ENCODE results near the gene NEK3. TPM values are rescaled to one million over a fixed set of nuclear protein-coding genes. Genes with fewer than 3 reads are reported as not detected.

The NEK3 gene
- total and polyA plus RNA-seq, 2 donors (not counting 1 experiment from before 2014, with no cell fraction given): 12.7 to 20.8 TPM

GRCh38 chr13:52127378-52127777 is 32.0 kb downstream of the NEK3 start:
- H3K4me2 ChIP-seq (ENCODE audit: extremely low read depth, insufficient read depth, low read length): peak overlapping the region; percentile 61
- no peak overlapping the region for H3K9ac ChIP-seq (ENCODE audit: insufficient read depth, low read length)
- H3K4me1 ChIP-seq (ENCODE audit: control insufficient read depth, extremely low read depth, insufficient read depth, low read length): peaks cover 3% of the 10 kb centered on the region
- no peak overlapping the region for H3K27ac ChIP-seq (ENCODE audit: insufficient read depth, low read length)
- TF ChIP-seq, protein P1, sequence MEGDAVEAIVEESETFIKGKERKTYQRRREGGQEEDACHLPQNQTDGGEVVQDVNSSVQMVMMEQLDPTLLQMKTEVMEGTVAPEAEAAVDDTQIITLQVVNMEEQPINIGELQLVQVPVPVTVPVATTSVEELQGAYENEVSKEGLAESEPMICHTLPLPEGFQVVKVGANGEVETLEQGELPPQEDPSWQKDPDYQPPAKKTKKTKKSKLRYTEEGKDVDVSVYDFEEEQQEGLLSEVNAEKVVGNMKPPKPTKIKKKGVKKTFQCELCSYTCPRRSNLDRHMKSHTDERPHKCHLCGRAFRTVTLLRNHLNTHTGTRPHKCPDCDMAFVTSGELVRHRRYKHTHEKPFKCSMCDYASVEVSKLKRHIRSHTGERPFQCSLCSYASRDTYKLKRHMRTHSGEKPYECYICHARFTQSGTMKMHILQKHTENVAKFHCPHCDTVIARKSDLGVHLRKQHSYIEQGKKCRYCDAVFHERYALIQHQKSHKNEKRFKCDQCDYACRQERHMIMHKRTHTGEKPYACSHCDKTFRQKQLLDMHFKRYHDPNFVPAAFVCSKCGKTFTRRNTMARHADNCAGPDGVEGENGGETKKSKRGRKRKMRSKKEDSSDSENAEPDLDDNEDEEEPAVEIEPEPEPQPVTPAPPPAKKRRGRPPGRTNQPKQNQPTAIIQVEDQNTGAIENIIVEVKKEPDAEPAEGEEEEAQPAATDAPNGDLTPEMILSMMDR (conservative IDR thresholded peaks at IDR 0.05 in 1 of 2, IDR thresholded peaks at IDR 0.05 in 1 of 2; ENCODE audit: low read depth in 1 of 2, low read length in 2 of 2): no peak
- TF ChIP-seq EZH2 (IDR thresholded peaks at IDR 0.05; ENCODE audit: low read length, missing control alignments): no peak
- no peak overlapping the region for H3K4me3 ChIP-seq (replicated peaks in 1 of 4; ENCODE audit: control extremely low read depth in 1 of 4, insufficient read depth in 1 of 4, low read depth in 3 of 4, low read length in 4 of 4)
- no peaks in the 10 kb centered on the region for H3K27me3 ChIP-seq (ENCODE audit: control insufficient read depth, insufficient read depth, low read length)
- H3K79me2 ChIP-seq (ENCODE audit: control insufficient read depth, insufficient read depth, low read length): no peaks in the 10 kb centered on the region
- H2AFZ ChIP-seq (ENCODE audit: low read length): no peak overlapping the region
- H4K20me1 ChIP-seq (ENCODE audit: control insufficient read depth, extremely low read depth, insufficient read depth, low read length): no peaks in the 10 kb centered on the region
- no peaks in the 10 kb centered on the region for H3K9me3 ChIP-seq (ENCODE audit: control insufficient read depth, insufficient read depth, low read depth, low read length)
- no peaks in the 10 kb centered on the region for H3K36me3 ChIP-seq (ENCODE audit: control insufficient read depth, insufficient read depth, low read length)
- DNase-seq (ENCODE audit: low read depth in 2 of 2): peak in 1 of 2 donors; percentile 94

- no peaks in the 10 kb centered on the region for H3K79me2 ChIP-seq (ENCODE audit: control insufficient read depth, insufficient read depth, low read length)
- no peaks in the 10 kb centered on the region for H4K20me1 ChIP-seq (ENCODE audit: control insufficient read depth, extremely low read depth, insufficient read depth, low read length)
- no peak for DNase-seq (ENCODE audit: low read depth in 2 of 2)
- H3K4me1 ChIP-seq (ENCODE audit: control insufficient read depth, extremely low read depth, insufficient read depth, low read length): peaks cover 3% of the 10 kb centered on the region
- no peaks in the 10 kb centered on the region for H3K27me3 ChIP-seq (ENCODE audit: control insufficient read depth, insufficient read depth, low read length)
- TF ChIP-seq, protein P1 (conservative IDR thresholded peaks at IDR 0.05 in 1 of 2, IDR thresholded peaks at IDR 0.05 in 1 of 2; ENCODE audit: low read depth in 1 of 2, low read length in 2 of 2): no peak
- no peak for TF ChIP-seq EZH2 (IDR thresholded peaks at IDR 0.05; ENCODE audit: low read length, missing control alignments)
- no peak overlapping the region for H3K4me3 ChIP-seq (replicated peaks in 1 of 4; ENCODE audit: control extremely low read depth in 1 of 4, insufficient read depth in 1 of 4, low read depth in 3 of 4, low read length in 4 of 4)
- H2AFZ ChIP-seq (ENCODE audit: low read length): no peak overlapping the region
- H3K27ac ChIP-seq (ENCODE audit: insufficient read depth, low read length): no peak overlapping the region
- no peak overlapping the region for H3K9ac ChIP-seq (ENCODE audit: insufficient read depth, low read length)
- H3K9me3 ChIP-seq (ENCODE audit: control insufficient read depth, insufficient read depth, low read depth, low read length): no peaks in the 10 kb centered on the region
- no peaks in the 10 kb centered on the region for H3K36me3 ChIP-seq (ENCODE audit: control insufficient read depth, insufficient read depth, low read length)
- H3K4me2 ChIP-seq (ENCODE audit: extremely low read depth, insufficient read depth, low read length): no peak overlapping the region
These were observed 33.9 kb downstream of the NEK3 start for GRCh38 chr13:52125547-52125946.

DNA sequence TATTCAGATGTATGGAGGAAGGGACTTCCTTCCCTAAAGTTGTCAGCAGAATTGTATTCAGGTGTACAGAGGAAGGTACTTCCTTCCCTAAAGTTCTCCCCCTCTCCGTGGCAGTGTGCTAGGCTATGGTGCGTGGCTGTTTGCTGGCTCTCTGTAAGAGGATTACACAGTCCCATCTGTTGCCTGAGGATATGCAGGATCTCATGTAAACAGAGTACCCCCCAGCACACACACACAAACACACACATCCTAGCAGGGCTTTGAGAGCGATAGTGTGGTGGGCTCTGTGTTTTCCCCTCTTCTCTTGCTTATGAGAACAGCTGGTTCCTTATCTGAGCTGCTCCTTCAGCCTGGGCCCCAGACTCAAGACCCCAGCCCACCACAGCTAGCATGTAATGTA is 40.8 kb downstream of the NEK3 start:
- no peaks in the 10 kb centered on the region for H3K36me3 ChIP-seq (ENCODE audit: control insufficient read depth, insufficient read depth, low read length)
- TF ChIP-seq EZH2 (IDR thresholded peaks at IDR 0.05; ENCODE audit: low read length, missing control alignments): no peak
- TF ChIP-seq, protein P1 (conservative IDR thresholded peaks at IDR 0.05 in 1 of 2, IDR thresholded peaks at IDR 0.05 in 1 of 2; ENCODE audit: low read depth in 1 of 2, low read length in 2 of 2): no peak
- H2AFZ ChIP-seq (ENCODE audit: low read length): no peak overlapping the region
- H4K20me1 ChIP-seq (ENCODE audit: control insufficient read depth, extremely low read depth, insufficient read depth, low read length): no peaks in the 10 kb centered on the region
- H3K9me3 ChIP-seq (ENCODE audit: control insufficient read depth, insufficient read depth, low read depth, low read length): no peaks in the 10 kb centered on the region
- no peak overlapping the region for H3K27ac ChIP-seq (ENCODE audit: insufficient read depth, low read length)
- H3K79me2 ChIP-seq (ENCODE audit: control insufficient read depth, insufficient read depth, low read length): no peaks in the 10 kb centered on the region
- no peaks in the 10 kb centered on the region for H3K4me1 ChIP-seq (ENCODE audit: control insufficient read depth, extremely low read depth, insufficient read depth, low read length)
- H3K9ac ChIP-seq (ENCODE audit: insufficient read depth, low read length): no peak overlapping the region
- no peak for DNase-seq (ENCODE audit: low read depth in 2 of 2)
- no peak overlapping the region for H3K4me3 ChIP-seq (replicated peaks in 1 of 4; ENCODE audit: control extremely low read depth in 1 of 4, insufficient read depth in 1 of 4, low read depth in 3 of 4, low read length in 4 of 4)
- H3K27me3 ChIP-seq (ENCODE audit: control insufficient read depth, insufficient read depth, low read length): no peaks in the 10 kb centered on the region
- H3K4me2 ChIP-seq (ENCODE audit: extremely low read depth, insufficient read depth, low read length): no peak overlapping the region

Data from fibroblast of lung (primary cell).